CD4-positive, alpha-beta T cell (primary cell): ENCODE measurements around the gene GDPD2. TPM values are rescaled to one million over a fixed set of nuclear protein-coding genes. Genes with fewer than 3 reads are reported as not detected.
"Not testable (repeated sequence)": the region's sequence is repeated elsewhere in the genome, so short reads cannot be mapped to it uniquely, and the experiment has no call there.

Experiments used
- ATAC-seq: fragments of 200-7000 bp; cut with Tn5 transposase; one replicate; pipeline ENCODE4 v1.10.0; 2022; ENCODE audit warnings: mild to moderate bottlenecking; ENCODE audit not compliant: poor library complexity
- CTCF ChIA-PET: fragments of 350-600 bp; sonication (Branson Sonifier 250); formaldehyde crosslinking; loops from one replicate; lab custom pipeline; 2021; ENCODE audit warnings: antibody characterized with exemption, inconsistent platforms; lab: Charles Lee
- POLR2A ChIA-PET: fragments of 350-600 bp; sonication (Branson Sonifier 250); formaldehyde crosslinking; loops from one replicate; lab custom pipeline; 2021; ENCODE audit warnings: antibody characterized with exemption, inconsistent platforms; lab: Charles Lee
- DNase-seq, 14 experiments: peaks; one replicate each; pipeline ENCODE4 v3.0.0-alpha.2; 2013 to 2020; ENCODE audit warnings: mixed read lengths in 2 of 14
- H3K27ac ChIP-seq, 2 donors: one replicate each; pipeline versions ENCODE4 v1.5.1 to v1.7.0; 2013; ENCODE audit warnings: low read length in 2 of 2, low read depth in 1 of 2, mild to moderate bottlenecking in 1 of 2
- H3K27me3 ChIP-seq, 2 experiments: 1 replicate in 1 of 2; 2 replicates in 1 of 2; pipeline versions ENCODE4 v1.6.1 to v1.7.0; 2013; ENCODE audit warnings: low read length in 2 of 2, control low read depth in 1 of 2, mild to moderate bottlenecking in 1 of 2, moderate library complexity in 1 of 2; ENCODE audit not compliant: insufficient read depth in 2 of 2, control insufficient read depth in 1 of 2
- H3K36me3 ChIP-seq: one replicate; pipeline ENCODE4 v1.6.1; 2013; ENCODE audit warnings: low read length, control low read depth; ENCODE audit not compliant: insufficient read depth
- H3K4me1 ChIP-seq: one replicate; pipeline ENCODE4 v1.6.1; 2013; ENCODE audit warnings: low read length, control low read depth; ENCODE audit not compliant: insufficient read depth
- H3K4me3 ChIP-seq: one replicate; pipeline ENCODE4 v1.5.1; 2013; ENCODE audit warnings: mild to moderate bottlenecking, low read length, moderate library complexity
- H3K9me3 ChIP-seq, 2 experiments: 1 replicate in 1 of 2; 2 replicates in 1 of 2; pipeline versions ENCODE4 v1.6.1 to v1.7.0; 2013; ENCODE audit warnings: low read length in 2 of 2, mild to moderate bottlenecking in 2 of 2, control low read depth in 1 of 2, moderate library complexity in 1 of 2; ENCODE audit not compliant: control insufficient read depth in 1 of 2, insufficient read depth in 1 of 2
- H3K27ac Mint-ChIP-seq: one replicate; pipeline ENCODE4 v1.8.0; 2020; ENCODE audit warnings: mixed read lengths
- H3K27me3 Mint-ChIP-seq: one replicate; pipeline ENCODE4 v1.8.0; 2021; ENCODE audit warnings: mixed read lengths
- H3K36me3 Mint-ChIP-seq: one replicate; pipeline ENCODE4 v1.8.0; 2021; ENCODE audit warnings: low read depth, mixed read lengths
- H3K4me1 Mint-ChIP-seq: one replicate; pipeline ENCODE4 v1.8.0; 2021; ENCODE audit warnings: low read depth, mixed read lengths
- H3K4me3 Mint-ChIP-seq: one replicate; pipeline ENCODE4 v1.8.0; 2020; ENCODE audit warnings: mild to moderate bottlenecking, mixed read lengths
- H3K9me3 Mint-ChIP-seq: one replicate; pipeline ENCODE4 v1.8.0; 2020; ENCODE audit warnings: mixed read lengths
- intact Hi-C, 2 experiments: fragments of 100-400 bp; cut with DNase I in 1 of 2; cut with micrococcal nuclease in 1 of 2; formaldehyde crosslinking; loops; one replicate each; pipeline versions ENCODE4 v1.15.1 to v1.9.0; 2023 to 2025; cut with DNase I, micrococcal nuclease
- polyA plus RNA-seq, 2 donors: library from polyadenylated mRNA; unstranded; fragments of 120-200 nt; gene quantifications; one replicate each; pipeline ENCODE4 v1.2.1, GENCODE V29; 2013
- total RNA-seq, 174 experiments: library from RNA in 2 of 174; stranded (reverse) in 2 of 174; gene quantifications; one replicate each; pipeline ENCODE4 v1.2.3 and lab custom pipeline; 2021 to 2026
- TF ChIP-seq, protein P1 (sequence below): fragments of 200-600 bp; IDR thresholded peaks from one replicate; pipeline ENCODE4 v1.8.0; 2022; ENCODE audit warnings: antibody characterized with exemption, mild to moderate bottlenecking

GDPD2 gene, protein sequence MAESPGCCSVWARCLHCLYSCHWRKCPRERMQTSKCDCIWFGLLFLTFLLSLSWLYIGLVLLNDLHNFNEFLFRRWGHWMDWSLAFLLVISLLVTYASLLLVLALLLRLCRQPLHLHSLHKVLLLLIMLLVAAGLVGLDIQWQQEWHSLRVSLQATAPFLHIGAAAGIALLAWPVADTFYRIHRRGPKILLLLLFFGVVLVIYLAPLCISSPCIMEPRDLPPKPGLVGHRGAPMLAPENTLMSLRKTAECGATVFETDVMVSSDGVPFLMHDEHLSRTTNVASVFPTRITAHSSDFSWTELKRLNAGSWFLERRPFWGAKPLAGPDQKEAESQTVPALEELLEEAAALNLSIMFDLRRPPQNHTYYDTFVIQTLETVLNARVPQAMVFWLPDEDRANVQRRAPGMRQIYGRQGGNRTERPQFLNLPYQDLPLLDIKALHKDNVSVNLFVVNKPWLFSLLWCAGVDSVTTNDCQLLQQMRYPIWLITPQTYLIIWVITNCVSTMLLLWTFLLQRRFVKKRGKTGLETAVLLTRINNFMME
- total RNA-seq (not detected), total RNA-seq (lab: John Stamatoyannopoulos, UW) (0 to 0.26 (median 0) reads per million in 172 experiments)
- not detected for polyA plus RNA-seq (2013, experiment 1 of 2)
- 0.03 TPM for polyA plus RNA-seq (2013, experiment 2 of 2)

DNA sequence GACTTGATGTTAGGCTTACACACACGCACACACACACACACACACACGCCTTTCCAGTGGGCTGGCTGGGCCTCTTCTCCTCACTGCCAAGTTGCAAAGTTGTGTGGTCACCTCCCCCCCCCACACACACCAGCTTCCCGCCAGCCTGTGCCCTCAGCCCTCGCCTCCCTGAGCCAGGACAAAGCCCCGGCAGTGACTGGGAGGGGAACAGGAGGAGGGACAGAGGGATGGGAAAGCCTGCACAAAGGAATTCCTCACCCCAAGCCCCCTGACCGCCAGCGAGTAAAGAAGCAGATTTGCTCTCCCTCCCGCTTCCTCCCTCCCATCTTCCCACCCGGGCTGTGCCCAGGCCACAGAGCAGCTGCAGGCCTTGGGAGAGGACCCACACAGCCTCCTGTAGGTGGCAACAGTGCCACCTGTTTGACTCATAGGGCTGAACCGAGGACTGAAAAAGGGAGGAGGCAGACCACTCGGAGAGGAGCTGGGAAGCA lies at the start of gene GDPD2:
GDPD2 (plus strand) TSS at position 464 of the 491 bp plus-strand sequence. CDS start 1,671 bp downstream, outside the sequence.
- no peak for ATAC-seq
- no peak within 1 kb of the TSS for H3K27ac Mint-ChIP-seq

DNA sequence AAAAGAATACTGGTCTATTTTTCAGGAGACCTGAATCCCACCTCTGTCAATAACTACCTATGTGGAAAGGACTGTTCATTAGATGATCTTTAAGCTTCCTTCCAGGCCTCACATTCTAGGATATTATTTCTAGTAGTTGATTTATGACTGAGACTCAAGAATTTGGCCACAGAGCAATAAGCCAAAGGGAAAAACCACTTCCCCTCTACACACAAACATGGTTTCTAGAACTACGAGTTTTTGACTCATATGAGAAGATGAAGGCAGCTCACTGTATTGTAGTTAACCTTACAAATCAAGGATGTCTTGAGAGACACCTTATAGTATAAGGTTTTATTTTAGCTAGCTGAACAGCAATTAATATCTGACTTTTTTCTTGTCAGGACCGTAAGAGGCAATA lies 36.9 kb upstream of the GDPD2 start:
- CTCF ChIA-PET = no interaction called here
- H3K27me3 Mint-ChIP-seq = no peaks in the 10 kb centered on the region
- intact Hi-C loops = no loop called here
- no peak overlapping the region for H3K4me3 Mint-ChIP-seq
- H3K27me3 ChIP-seq = no peaks in the 10 kb centered on the region
- no peak for DNase-seq
- POLR2A ChIA-PET = no interaction called here
- H3K27ac ChIP-seq = no peak overlapping the region
- TF ChIP-seq, protein P1, sequence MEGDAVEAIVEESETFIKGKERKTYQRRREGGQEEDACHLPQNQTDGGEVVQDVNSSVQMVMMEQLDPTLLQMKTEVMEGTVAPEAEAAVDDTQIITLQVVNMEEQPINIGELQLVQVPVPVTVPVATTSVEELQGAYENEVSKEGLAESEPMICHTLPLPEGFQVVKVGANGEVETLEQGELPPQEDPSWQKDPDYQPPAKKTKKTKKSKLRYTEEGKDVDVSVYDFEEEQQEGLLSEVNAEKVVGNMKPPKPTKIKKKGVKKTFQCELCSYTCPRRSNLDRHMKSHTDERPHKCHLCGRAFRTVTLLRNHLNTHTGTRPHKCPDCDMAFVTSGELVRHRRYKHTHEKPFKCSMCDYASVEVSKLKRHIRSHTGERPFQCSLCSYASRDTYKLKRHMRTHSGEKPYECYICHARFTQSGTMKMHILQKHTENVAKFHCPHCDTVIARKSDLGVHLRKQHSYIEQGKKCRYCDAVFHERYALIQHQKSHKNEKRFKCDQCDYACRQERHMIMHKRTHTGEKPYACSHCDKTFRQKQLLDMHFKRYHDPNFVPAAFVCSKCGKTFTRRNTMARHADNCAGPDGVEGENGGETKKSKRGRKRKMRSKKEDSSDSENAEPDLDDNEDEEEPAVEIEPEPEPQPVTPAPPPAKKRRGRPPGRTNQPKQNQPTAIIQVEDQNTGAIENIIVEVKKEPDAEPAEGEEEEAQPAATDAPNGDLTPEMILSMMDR = no peak
- no peaks in the 10 kb centered on the region for H3K9me3 Mint-ChIP-seq
- H3K36me3 Mint-ChIP-seq = no peaks in the 10 kb centered on the region
- H3K4me1 ChIP-seq = no peaks in the 10 kb centered on the region
- H3K9me3 ChIP-seq = no peaks in the 10 kb centered on the region
- no peaks in the 10 kb centered on the region for H3K4me1 Mint-ChIP-seq
- H3K27ac Mint-ChIP-seq = no peak overlapping the region
- H3K36me3 ChIP-seq = no peaks in the 10 kb centered on the region
- ATAC-seq = no peak
- no peak overlapping the region for H3K4me3 ChIP-seq

More for the DNA sequence above, at the start of gene GDPD2:
- Mint-ChIP-seq H3K9me3 (no peaks in the 10 kb centered on the region), H3K4me3 (no peak within 1 kb of the TSS), H3K36me3 (no peaks in the 10 kb centered on the region), H3K27me3 (no peaks in the 10 kb centered on the region), H3K4me1 (no peaks in the 10 kb centered on the region)
- ChIA-PET CTCF (interaction anchor here (2.0 kb wide), 1 partner anchor 11 kb away, joined by 7 read pairs; no protein-coding TSS in a partner anchor), POLR2A (interaction anchor here (1.5 kb wide), 1 partner anchor 24 kb away, joined by 5 read pairs; no protein-coding TSS in a partner anchor)
- no peak within 1 kb of the TSS for H3K27ac ChIP-seq
- no peak for DNase-seq
- H3K4me1 ChIP-seq = no peaks in the 10 kb centered on the region
- no peaks in the 10 kb centered on the region for H3K36me3 ChIP-seq
- no peaks in the 10 kb centered on the region for H3K27me3 ChIP-seq
- H3K9me3 ChIP-seq = no peaks in the 10 kb centered on the region
- no peak within 1 kb of the TSS for H3K4me3 ChIP-seq
- intact Hi-C loops = no loop called here
- TF ChIP-seq, protein P1 = no peak

DNA sequence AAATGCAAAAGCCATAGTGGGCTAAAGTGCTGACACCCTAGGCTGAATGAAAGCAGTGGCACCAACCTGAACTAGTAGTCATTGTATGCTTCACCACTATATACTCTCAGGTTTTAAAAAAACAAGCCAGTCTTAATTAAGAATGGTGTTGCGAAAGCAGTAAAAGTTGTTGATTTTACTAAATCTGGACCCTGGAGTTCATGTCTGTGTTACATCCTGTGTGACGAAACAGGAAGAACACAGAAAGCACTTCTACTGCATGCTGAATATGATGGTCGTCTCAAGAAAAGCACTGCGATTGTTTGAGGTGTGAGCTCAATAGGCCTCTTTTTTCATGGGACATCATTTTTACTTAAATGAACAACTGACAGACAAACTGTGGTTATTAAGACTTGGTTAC lies 24.2 kb upstream of the GDPD2 start:
- H3K9me3 Mint-ChIP-seq = no peaks in the 10 kb centered on the region
- Histone ChIP-seq H3K27me3 (no peaks in the 10 kb centered on the region), H3K9me3 (no peaks in the 10 kb centered on the region), H3K36me3 (no peaks in the 10 kb centered on the region), H3K4me3 (peak overlapping the region; percentile 12), H3K27ac (peak overlapping the region; percentile 45 to 66), H3K4me1 (peaks cover 5% of the 10 kb centered on the region)
- DNase-seq (peak in 5 of 14 experiments; percentile 17 to 75 (median 61)), ATAC-seq (peak; percentile 93)
- no peaks in the 10 kb centered on the region for H3K27me3 Mint-ChIP-seq
- peaks cover 16% of the 10 kb centered on the region for H3K4me1 Mint-ChIP-seq
- peaks cover 4% of the 10 kb centered on the region for H3K36me3 Mint-ChIP-seq
- intact Hi-C loops = loop anchor here in 1 of 2 experiments (10.0 kb wide), 1 partner anchor 64 kb away; no protein-coding TSS in a partner anchor
- ChIA-PET CTCF (no interaction called here), POLR2A (interaction anchor here (0.6 to 1.8 kb wide), 5 partner anchors 25 to 265 kb away, joined by 3 to 10 read pairs (median 5); partner anchors contain the start of genes GDPD2 and IGBP1)
- peak overlapping the region; percentile 93 for H3K27ac Mint-ChIP-seq
- TF ChIP-seq, protein P1 = no peak
- H3K4me3 Mint-ChIP-seq = peak overlapping the region; percentile 50

DNA sequence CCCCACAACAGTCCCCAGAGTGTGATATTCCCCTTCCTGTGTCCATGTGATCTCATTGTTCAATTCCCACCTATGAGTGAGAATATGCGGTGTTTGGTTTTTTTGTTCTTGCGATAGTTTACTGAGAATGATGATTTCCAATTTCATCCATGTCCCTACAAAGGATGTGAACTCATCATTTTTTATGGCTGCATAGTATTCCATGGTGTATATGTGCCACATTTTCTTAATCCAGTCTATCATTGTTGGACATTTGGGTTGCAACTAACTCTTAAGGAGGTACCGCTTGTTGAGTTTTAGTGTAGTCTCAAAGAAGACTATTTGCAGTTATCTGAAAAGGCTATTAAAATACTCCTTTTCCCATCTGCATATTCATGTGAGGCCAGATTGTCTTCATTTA lies 22.9 kb upstream of the GDPD2 start:
- H3K4me3 Mint-ChIP-seq, H3K27me3 ChIP-seq, CTCF ChIA-PET, H3K36me3 Mint-ChIP-seq, H3K9me3 ChIP-seq, ATAC-seq, H3K4me3 ChIP-seq, H3K27me3 Mint-ChIP-seq, H3K9me3 Mint-ChIP-seq, H3K27ac Mint-ChIP-seq, H3K27ac ChIP-seq, intact Hi-C loops, H3K4me1 ChIP-seq, H3K36me3 ChIP-seq, DNase-seq, POLR2A ChIA-PET: not testable (repeated sequence)
- peaks cover 16% of the 10 kb centered on the region for H3K4me1 Mint-ChIP-seq
